Measurements from ENCODE around the gene SKAP1. TPM values are rescaled to one million over a fixed set of nuclear protein-coding genes. Genes with fewer than 3 reads are reported as not detected.

Gene SKAP1
- total and polyA plus RNA-seq, 8 donors: 2.4 to 4.4 (median 3.2) TPM; not detected in 2

- DNase-seq: no peak
- no peak overlapping the region for H3K27ac ChIP-seq
- no peaks in the 10 kb centered on the region for H3K36me3 ChIP-seq
- intact Hi-C loops (cut with DNase I; ENCODE audit: low total_unique reads): no loop called here
- WGBS, 5 donors: 88 to 99% (median 92%) methylated on average over 2 of the region's 2 CpGs
- no peaks in the 10 kb centered on the region for H3K4me1 ChIP-seq
- peaks cover 0 to 37% (median 0%) of the 10 kb centered on the region in 3 donors for H3K27me3 ChIP-seq
- H3K9me3 ChIP-seq: no peaks in the 10 kb centered on the region
- TF ChIP-seq EP300 (IDR thresholded peaks at IDR 0.05): no peak
- no peak for TF ChIP-seq POLR2A (IDR thresholded peaks at IDR 0.05)
- no peak for TF ChIP-seq POLR2AphosphoS5 (IDR thresholded peaks at IDR 0.05)
- TF ChIP-seq CTCF (IDR thresholded peaks at IDR 0.05): no peak
- H3K4me3 ChIP-seq: no peak overlapping the region
Measured at GRCh38 chr17:48296453-48296852, 133.6 kb downstream of the SKAP1 start.

GRCh38 chr17:48295362-48296288 is 134.4 kb downstream of the SKAP1 start:
- Histone ChIP-seq H3K27ac (peak overlapping the region in 2 of 5 donors; percentile 22 to 48), H3K27me3 (peaks cover 0 to 42% (median 0%) of the 10 kb centered on the region in 3 donors), H3K36me3 (no peaks in the 10 kb centered on the region), H3K9me3 (no peaks in the 10 kb centered on the region), H3K4me1 (no peaks in the 10 kb centered on the region), H3K4me3 (no peak overlapping the region)
- TF ChIP-seq POLR2A (IDR thresholded peaks at IDR 0.05): no peak
- TF ChIP-seq POLR2AphosphoS5 (IDR thresholded peaks at IDR 0.05): no peak
- 58 to 70% (median 67%) methylated on average over 7 of the region's 7 CpGs for WGBS, 5 donors
- intact Hi-C loops (cut with DNase I; ENCODE audit: low total_unique reads): no loop called here
- DNase-seq: peak in 1 of 2 donors; percentile 45

- H3K4me3 ChIP-seq: no peak overlapping the region
- H3K27me3 ChIP-seq: peaks cover 0 to 48% (median 2%) of the 10 kb centered on the region in 3 donors
- no peaks in the 10 kb centered on the region for H3K4me1 ChIP-seq
- H3K36me3 ChIP-seq: no peaks in the 10 kb centered on the region
- H3K9me3 ChIP-seq: no peaks in the 10 kb centered on the region
- TF ChIP-seq CTCF (IDR thresholded peaks at IDR 0.05): no peak
- TF ChIP-seq POLR2A (IDR thresholded peaks at IDR 0.05): no peak
- no peak for TF ChIP-seq EP300 (IDR thresholded peaks at IDR 0.05)
- TF ChIP-seq POLR2AphosphoS5 (IDR thresholded peaks at IDR 0.05): no peak
- H3K27ac ChIP-seq: peak overlapping the region in 2 of 5 donors; percentile 22 to 48
- WGBS, 5 donors: 40 to 54% (median 41%) methylated on average over 3 of the region's 3 CpGs
- intact Hi-C loops (cut with DNase I; ENCODE audit: low total_unique reads): no loop called here
- peak in 1 of 2 donors; percentile 12 for DNase-seq
Measured at GRCh38 chr17:48294806-48295361, 135.1 kb downstream of the SKAP1 start.

- no peak overlapping the region for H3K4me3 ChIP-seq
- no peaks in the 10 kb centered on the region for H3K9me3 ChIP-seq
- H3K27ac ChIP-seq: peak overlapping the region in 1 of 5 donors; percentile 22
- peak in 1 of 2 donors; percentile 32 for DNase-seq
- H3K36me3 ChIP-seq: no peaks in the 10 kb centered on the region
- WGBS, 5 donors: 57 to 71% (median 67%) methylated on average over 12 of the region's 12 CpGs
- H3K27me3 ChIP-seq: peaks cover 0 to 44% (median 4%) of the 10 kb centered on the region in 3 donors
- TF ChIP-seq POLR2A (IDR thresholded peaks at IDR 0.05) (no peak), CTCF (IDR thresholded peaks at IDR 0.05) (no peak), POLR2AphosphoS5 (IDR thresholded peaks at IDR 0.05) (no peak), EP300 (IDR thresholded peaks at IDR 0.05) (no peak)
- intact Hi-C loops (cut with DNase I; ENCODE audit: low total_unique reads): no loop called here
- no peaks in the 10 kb centered on the region for H3K4me1 ChIP-seq
Measured at GRCh38 chr17:48294020-48294805, 135.8 kb downstream of the SKAP1 start.

Data from stomach (tissue), 9 donors.